Measurements from ENCODE around the gene NANOS1.

NANOS1 gene

DNA sequence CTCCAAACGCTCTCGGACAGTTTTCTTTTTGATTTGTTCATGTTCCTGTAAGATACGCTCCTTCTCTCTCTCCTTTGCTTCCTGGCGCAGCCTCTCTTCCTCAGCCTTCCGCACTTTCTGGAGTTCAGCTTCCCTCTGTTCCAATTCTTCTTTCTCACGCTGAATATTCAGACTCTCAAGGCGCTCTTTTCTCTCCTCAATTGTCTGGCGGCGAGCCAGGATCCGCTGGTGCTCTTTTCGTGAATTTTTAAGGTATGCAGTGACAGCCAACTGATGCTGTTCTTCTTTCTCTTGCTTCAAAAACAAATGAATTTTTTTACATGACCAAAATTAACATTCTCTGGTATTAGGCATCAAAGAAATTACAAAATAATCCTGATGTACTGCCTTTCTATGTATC is 28.5 kb downstream of the NANOS1 start:
- Mint-ChIP-seq H3K4me1 (peaks cover 6 to 22% of the 10 kb centered on the region in 2 donors), H3K27ac (peak overlapping the region; percentile 20), H3K4me3 (no peak overlapping the region), H3K36me3 (peaks cover 48 to 68% of the 10 kb centered on the region in 2 donors), H3K27me3 (no peaks in the 10 kb centered on the region), H3K9me3 (no peaks in the 10 kb centered on the region)
- ATAC-seq (replicated peaks) (no peak), DNase-seq (no peak)

DNA sequence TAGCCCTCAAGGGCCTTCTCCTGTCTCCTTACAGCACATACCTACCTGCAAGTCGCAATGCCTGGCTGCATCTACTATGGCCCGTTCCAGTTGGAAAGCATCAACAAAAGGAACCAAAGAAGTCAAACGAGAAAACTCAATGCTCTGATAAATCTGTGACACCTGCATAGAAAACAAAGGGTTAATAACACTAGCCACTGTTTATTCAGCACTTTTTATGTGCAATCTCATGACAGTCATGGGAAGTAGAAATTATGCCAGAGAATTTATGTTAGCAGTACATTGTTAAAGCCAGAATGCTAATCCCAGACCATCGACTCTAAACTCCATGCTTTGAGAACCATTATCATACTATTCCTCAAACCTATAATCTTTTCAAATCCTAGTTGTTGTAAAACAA is 30.0 kb downstream of the NANOS1 start:
- Mint-ChIP-seq H3K36me3 (peaks cover 50 to 71% of the 10 kb centered on the region in 2 donors), H3K27ac (no peak overlapping the region), H3K4me3 (no peak overlapping the region), H3K27me3 (no peaks in the 10 kb centered on the region), H3K4me1 (peaks cover 9 to 33% of the 10 kb centered on the region in 2 donors), H3K9me3 (no peaks in the 10 kb centered on the region)
- no peak for ATAC-seq (replicated peaks)
- DNase-seq = no peak

DNA sequence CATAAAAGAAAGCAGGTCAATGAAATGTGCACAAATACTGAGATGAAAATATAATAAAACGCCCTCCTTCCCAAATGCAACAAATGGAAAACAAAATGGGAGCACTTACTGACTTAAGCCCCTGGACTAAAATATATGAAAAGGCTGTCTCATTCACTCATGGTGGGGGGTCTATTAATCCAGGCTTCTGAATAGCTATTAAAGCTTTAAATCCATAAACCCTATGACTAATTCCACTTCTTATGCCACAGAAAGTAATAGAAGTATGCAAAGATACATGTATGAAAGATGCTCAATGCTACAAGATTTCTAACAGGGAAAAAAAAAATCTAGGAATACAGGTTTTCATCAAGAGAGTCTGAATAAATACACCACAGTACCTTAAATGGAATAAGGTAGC is 30.6 kb downstream of the NANOS1 start:
- peaks cover 12 to 38% of the 10 kb centered on the region in 2 donors for H3K4me1 Mint-ChIP-seq
- H3K9me3 Mint-ChIP-seq = no peaks in the 10 kb centered on the region
- H3K36me3 Mint-ChIP-seq = peaks cover 47 to 72% of the 10 kb centered on the region in 2 donors
- no peak overlapping the region for H3K27ac Mint-ChIP-seq
- DNase-seq = no peak
- ATAC-seq (replicated peaks) = no peak
- no peak overlapping the region for H3K4me3 Mint-ChIP-seq
- H3K27me3 Mint-ChIP-seq = no peaks in the 10 kb centered on the region

DNA sequence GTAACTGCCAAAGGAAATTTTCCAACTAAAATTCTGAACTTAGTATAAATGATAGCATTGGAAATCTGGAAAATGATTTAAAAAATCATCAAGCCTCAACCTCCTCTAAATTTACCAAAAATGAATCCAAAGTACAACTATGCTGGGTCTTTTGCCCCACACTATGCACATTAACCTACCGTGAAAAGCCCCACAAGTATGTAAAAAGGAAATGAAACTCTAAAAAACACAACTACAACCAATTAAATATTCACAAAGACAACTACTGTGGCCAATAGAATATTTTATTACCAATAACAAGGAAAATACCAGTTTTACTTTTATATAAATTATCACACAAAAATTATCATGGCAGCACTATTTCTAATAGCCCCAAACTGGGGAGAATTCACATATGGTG is 31.8 kb downstream of the NANOS1 start:
- Mint-ChIP-seq H3K4me1 (peaks cover 13 to 40% of the 10 kb centered on the region in 2 donors), H3K36me3 (peaks cover 55 to 80% of the 10 kb centered on the region in 2 donors), H3K27ac (no peak overlapping the region), H3K27me3 (no peaks in the 10 kb centered on the region), H3K4me3 (no peak overlapping the region), H3K9me3 (no peaks in the 10 kb centered on the region)
- ATAC-seq (replicated peaks) = peak; percentile 65 to 77
- no peak for DNase-seq

DNA sequence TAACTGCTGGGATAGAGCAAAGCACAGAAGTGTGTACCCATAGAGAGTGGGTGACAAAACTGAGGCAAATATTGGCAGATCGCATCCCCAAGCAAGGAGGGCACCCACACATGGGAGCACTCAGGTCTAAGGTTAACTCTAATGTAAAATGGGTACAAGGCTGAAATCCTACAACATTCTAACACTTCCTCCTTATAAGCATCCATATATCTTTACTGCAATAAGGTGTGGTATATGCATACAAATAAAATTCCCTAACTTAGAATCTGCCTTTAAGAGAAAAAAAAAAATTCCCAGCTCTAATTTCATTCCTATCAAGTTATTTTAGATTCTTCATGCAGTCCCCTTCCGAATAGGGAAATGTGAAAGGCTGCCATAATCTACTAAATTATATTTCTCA is 32.4 kb downstream of the NANOS1 start:
- peaks cover 54 to 79% of the 10 kb centered on the region in 2 donors for H3K36me3 Mint-ChIP-seq
- H3K27ac Mint-ChIP-seq = no peak overlapping the region
- H3K27me3 Mint-ChIP-seq = no peaks in the 10 kb centered on the region

DNA sequence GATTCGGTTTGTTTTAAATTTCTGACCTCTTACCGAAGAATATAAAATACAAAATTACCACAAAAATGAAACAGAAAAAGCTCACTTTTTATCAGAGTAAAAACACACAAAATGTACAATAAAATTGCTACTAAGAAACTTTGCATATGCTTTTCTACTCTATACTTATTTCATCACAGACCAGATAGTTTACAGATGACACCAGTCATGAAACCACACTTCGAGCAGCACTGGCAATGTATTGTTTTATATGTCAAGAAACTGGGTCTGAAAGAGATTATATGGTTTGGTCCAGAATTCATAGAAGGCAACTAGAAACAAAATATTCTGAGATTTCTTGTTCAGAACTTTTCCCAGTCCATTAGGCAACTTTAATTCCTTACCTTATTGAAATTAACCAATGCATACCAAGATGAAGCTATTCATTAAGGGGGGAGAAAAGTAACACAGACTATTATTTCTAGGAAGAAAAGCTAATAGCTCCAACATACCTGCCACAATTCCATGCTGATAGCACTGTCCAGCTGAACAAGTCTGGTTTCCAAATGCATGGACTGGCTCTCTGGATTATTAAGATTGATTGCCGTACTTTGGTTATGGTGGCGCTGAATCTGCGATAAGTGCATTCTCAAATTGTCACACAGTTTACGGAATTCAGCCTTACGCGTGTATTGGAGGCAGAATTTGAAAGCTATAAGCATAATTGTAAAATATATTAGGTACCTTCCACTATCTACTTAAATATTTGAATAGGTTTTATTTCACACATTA is 41.1 kb downstream of the NANOS1 start:
- no peaks in the 10 kb centered on the region for H3K27me3 Mint-ChIP-seq
- DNase-seq = no peak
- peaks cover 0 to 6% of the 10 kb centered on the region in 2 donors for H3K4me1 Mint-ChIP-seq
- peaks cover 34 to 44% of the 10 kb centered on the region in 2 donors for H3K36me3 Mint-ChIP-seq
- no peak overlapping the region for H3K4me3 Mint-ChIP-seq
- no peak overlapping the region for H3K27ac Mint-ChIP-seq
- ATAC-seq (replicated peaks) = no peak
- no peaks in the 10 kb centered on the region for H3K9me3 Mint-ChIP-seq

More for the DNA sequence above, 32.4 kb downstream of the NANOS1 start:
- ATAC-seq (replicated peaks) (no peak), DNase-seq (no peak)
- Mint-ChIP-seq H3K4me3 (peak overlapping the region in 1 of 2 donors; percentile 4), H3K4me1 (peaks cover 13 to 40% of the 10 kb centered on the region in 2 donors), H3K9me3 (no peaks in the 10 kb centered on the region)

DNA sequence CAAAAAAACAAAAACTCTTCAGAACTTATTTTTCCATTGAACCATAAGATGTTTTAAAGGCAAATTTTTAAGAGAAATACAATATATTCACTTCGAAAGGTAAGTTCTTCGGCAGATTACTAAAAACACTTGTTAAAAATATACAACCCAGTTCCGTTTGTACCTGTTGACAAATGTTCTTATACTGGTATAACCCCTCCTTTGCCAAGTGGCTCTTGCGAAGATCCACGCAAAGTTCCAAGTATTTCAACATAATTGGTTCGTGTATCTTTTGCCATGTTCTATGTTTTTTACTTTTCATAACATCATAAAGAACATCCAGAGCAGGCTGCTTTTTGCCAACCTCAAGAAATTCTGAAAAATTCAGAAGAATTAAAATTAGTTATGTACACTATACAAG is 44.1 kb downstream of the NANOS1 start:
- DNase-seq (no peak), ATAC-seq (replicated peaks) (no peak)
- H3K27ac Mint-ChIP-seq = no peak overlapping the region
- no peaks in the 10 kb centered on the region for H3K9me3 Mint-ChIP-seq
- no peak overlapping the region for H3K4me3 Mint-ChIP-seq
- H3K36me3 Mint-ChIP-seq = peaks cover 27 to 42% of the 10 kb centered on the region in 2 donors
- H3K27me3 Mint-ChIP-seq = no peaks in the 10 kb centered on the region
- peaks cover 7 to 22% of the 10 kb centered on the region in 2 donors for H3K4me1 Mint-ChIP-seq

DNA sequence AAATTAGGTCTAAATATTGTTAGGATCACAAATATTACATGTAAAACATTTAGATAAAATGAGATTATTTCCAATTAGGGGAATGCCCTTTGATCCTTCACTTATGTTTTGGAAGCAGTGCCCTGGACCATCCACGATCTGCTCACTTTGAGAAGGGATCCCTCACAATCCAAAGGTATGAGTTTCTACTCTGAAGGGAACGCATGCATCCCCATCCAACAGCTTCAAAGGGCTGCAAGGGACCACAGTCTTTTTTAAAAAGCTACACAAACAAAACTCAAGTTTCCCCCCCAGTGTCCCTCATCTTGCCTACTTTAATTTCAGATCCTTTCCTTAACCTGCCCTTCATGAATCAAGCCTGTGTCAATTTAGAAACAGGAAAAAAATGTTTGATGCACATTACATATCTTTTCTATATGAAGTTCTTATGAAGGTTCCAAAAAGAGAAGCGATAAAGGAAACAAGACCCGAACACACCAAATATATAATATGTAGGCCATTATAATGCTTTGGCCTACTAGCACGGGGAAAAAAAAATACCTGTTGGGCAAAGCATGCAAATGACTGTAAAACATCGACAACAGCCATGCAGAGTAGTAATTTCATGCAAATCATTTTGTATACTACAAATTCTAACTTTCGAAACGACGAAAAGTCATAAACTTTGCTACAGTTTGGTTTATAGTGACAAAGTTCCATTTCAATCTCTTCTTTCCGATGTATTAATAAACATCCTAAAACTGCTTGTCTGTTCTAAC is 49.1 kb downstream of the NANOS1 start:
- Mint-ChIP-seq H3K27ac (peak overlapping the region; percentile 10), H3K36me3 (peaks cover 24 to 36% of the 10 kb centered on the region in 2 donors), H3K9me3 (no peaks in the 10 kb centered on the region), H3K4me3 (peak overlapping the region; percentile 96 to 98), H3K4me1 (peaks cover 15 to 44% of the 10 kb centered on the region in 2 donors), H3K27me3 (no peaks in the 10 kb centered on the region)
- no peak for ATAC-seq (replicated peaks)
- DNase-seq = no peak

DNA sequence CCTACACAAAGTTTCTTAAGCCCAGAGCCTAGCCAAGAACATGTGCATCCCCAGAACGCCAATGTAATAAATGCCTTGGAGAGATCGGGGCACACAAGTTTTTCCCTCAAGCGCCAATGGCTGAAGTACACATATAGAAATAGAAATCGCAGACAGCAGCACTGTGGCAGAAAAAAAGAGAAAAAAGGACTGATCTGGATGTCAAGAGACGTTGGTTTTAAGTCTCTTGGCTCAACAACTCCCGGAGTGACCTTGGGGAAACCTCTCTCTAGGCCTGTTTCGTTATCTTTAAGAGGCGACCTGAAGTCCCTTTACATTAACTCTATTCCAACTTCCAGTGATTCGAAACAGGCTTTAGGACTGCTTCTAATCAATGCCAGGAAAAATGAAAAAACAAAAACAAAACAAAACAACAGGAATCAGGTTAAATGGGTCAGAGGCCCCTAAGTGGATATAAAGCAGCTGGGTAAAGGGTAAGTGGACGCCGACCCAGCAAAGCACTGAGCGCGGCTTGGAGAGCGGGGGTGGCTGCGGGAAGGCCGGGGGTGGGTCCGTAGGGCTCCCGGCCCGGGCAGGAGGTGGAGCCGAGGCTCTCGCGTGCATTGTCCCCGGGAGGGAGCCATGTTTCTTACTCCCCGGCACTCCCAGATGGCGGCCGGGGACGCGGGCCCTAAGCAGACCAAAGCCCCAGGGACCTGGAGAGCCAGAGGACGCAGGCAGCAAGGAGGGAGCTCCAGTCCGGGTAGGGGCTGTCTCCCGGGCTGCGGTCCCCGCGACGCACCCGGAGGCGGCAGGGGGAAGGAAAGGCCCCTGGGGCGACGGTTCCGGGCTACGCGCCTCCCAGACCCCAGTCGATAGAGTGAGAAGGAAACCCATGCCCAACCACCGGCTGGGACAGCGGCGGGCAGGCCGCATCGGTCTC is 50.3 kb downstream of the NANOS1 start:
- H3K27ac Mint-ChIP-seq = peak overlapping the region; percentile 97
- H3K4me3 Mint-ChIP-seq = peak overlapping the region; percentile 96 to 98

DNA sequence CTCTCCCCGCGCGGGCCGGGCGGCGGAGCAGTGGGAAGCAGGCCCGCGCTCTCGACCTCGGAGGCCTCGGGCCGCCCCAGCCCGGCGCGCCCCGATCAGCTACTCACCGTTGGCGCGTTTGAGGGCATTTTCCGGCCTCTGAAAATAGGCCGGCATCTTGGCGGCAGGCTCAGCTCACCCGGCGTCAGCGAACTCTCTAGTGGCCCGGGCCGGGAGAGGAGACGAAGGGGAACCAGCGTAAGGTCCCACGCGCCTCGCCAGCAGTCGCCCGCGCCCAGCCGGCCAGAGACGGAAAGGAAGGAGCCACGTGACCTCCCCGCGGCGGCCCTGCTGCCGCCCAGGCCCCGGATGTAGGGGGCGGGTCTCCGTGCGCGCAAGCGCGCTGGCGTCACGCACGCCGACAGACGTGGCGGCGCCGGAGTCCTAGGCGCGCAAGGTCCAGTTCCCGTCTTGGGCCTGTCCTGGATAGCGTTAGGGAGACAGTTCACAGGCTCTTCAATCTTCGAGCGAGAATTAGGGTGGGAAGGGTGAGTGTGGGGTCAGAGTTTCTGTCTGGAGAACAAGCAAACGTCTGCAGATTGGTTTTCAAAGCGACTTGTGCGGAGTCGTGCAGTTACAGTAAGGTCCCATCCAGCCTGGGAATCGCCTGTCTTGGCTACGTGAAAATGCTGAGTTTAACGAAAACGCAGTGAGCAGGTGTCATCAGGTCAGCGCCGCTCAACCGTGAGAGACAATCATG is 51.2 kb downstream of the NANOS1 start, which contains the start of gene EIF3A:
Gene EIF3A, minus strand, starts transcription at position 297 of the 739 bp plus-strand sequence. Its CDS starts 141 bp downstream, at position 156.
- Mint-ChIP-seq H3K27me3 (peaks cover 0 to 4% of the 10 kb centered on the region in 2 donors), H3K9me3 (no peaks in the 10 kb centered on the region)

More for the DNA sequence above, 50.3 kb downstream of the NANOS1 start:
- Mint-ChIP-seq H3K36me3 (peaks cover 24 to 36% of the 10 kb centered on the region in 2 donors), H3K9me3 (no peaks in the 10 kb centered on the region), H3K27me3 (no peaks in the 10 kb centered on the region), H3K4me1 (peaks cover 21 to 51% of the 10 kb centered on the region in 2 donors)
- DNase-seq (peak; percentile 60), ATAC-seq (replicated peaks) (peak; percentile 72 to 74)

More for the DNA sequence above, 51.2 kb downstream of the NANOS1 start, which contains the start of gene EIF3A:
- H3K4me3 Mint-ChIP-seq = peak within 1 kb of the TSS; percentile 96 to 98
- peaks cover 24 to 32% of the 10 kb centered on the region in 2 donors for H3K36me3 Mint-ChIP-seq
- peak within 1 kb of the TSS; percentile 97 for H3K27ac Mint-ChIP-seq
- H3K4me1 Mint-ChIP-seq = peaks cover 25 to 51% of the 10 kb centered on the region in 2 donors
- peak; percentile 91 for DNase-seq
- ATAC-seq (replicated peaks) = peak; percentile 89 to 91
